GM19452 (cell line): Measurements from ENCODE around the gene STXBP1.
"Not testable (repeated sequence)": the region's sequence is repeated elsewhere in the genome, so short reads cannot be mapped to it uniquely, and the experiment has no call there.

Experiments
- ATAC-seq: cut with Tn5 transposase; IDR thresholded peaks from one replicate; pipeline ENCODE4 v1.9.1; 2021; ENCODE audit not compliant: unreplicated experiment

The STXBP1 gene

GRCh38 chr9:127577194-127577593 lies 34.9 kb upstream of the STXBP1 start:
- not testable (repeated sequence) for ATAC-seq

- ATAC-seq = no peak
These were observed 33.5 kb upstream of the STXBP1 start for GRCh38 chr9:127578627-127578951.

DNA sequence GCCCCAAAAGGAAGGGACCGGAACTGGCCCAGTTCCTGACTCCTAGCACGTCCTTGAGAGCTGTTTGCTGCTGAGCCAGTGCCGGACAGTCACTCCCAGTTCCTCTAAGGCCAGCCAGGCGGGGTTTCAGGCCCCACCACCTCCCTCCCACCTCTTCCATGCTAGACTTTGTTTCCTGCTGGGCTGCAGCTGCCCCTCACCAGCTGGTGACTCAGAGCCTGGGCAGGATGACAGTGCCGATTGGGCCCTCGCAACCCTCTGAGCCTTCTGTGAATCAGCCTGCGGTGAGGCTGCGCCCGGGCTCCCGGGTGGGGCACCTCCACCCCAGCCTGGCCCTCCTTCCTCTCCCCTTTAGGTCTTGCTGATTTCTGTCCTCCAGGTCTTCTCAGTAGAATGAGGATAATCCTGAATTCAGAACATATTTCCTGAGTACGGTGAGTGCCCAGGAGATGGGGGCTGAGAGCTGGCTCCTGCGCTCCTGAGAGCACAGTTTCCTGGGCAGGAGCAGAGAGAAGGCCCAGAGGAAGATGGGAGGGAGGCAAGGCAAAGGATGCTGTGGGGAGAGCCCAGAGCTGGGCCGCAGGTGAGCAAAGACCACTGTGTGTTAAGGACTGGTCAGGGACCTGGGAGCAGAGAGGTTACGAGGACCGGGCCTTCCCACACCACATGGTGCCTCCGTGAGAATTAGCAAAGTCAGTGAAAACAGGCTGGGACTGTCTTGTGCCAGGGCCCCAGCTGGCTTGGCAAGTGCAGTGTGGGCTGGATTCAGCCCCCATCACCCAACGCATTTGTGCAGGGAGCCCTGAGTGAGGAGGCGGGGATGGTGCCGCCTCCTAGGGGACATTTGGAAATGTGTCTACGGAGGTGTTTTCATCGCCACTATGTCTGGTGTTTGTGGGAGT lies 32.9 kb upstream of the STXBP1 start:
- no peak for ATAC-seq

DNA sequence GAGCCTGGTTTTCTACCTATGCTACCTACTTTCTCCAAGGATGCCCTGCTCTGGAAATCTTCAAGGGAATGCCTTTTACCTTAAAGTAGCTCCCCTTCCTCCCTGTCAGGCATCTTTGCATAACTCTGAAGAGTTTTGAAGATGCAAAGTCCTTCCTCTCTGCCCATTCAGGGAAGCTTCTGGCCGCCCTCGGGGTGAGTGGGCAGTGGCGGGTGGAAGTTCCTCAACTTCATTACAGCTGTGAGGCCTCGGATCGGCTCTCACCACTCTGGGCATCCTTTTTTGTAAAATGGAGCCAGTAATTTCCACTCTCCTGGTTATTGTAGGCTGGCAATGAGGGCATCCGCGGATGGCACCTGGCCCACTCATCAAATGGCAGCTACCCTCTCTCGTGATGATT lies 31.7 kb upstream of the STXBP1 start:
- ATAC-seq = no peak

DNA sequence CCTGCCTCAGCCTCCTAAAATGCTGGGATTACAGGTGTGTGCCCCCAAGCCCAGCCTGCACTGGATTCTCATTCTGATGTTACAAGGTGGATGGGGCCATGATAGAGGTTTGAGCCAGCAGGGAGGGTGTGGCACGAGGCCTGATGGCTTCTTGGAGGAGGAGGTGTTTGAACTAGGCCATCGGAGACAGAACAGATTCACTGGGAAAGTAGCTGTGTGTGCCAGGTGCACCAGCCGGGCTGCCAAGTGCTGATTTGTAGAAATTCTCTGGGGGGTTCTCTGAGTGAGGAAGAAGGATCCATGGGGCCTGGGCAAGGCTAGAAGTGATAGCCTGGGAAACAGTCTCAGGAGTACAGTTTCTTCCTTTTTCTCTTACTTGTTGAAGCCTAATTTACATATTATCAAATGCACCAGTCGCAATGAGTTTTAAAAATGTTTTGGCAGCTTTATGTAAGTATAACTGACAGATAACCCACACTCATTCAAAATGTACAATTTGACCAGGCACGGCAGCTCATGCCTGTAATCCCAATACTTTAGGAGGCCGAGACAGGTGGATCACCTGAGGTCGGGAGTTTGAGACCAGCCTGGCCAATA lies 31.1 kb upstream of the STXBP1 start:
- no peak for ATAC-seq

DNA sequence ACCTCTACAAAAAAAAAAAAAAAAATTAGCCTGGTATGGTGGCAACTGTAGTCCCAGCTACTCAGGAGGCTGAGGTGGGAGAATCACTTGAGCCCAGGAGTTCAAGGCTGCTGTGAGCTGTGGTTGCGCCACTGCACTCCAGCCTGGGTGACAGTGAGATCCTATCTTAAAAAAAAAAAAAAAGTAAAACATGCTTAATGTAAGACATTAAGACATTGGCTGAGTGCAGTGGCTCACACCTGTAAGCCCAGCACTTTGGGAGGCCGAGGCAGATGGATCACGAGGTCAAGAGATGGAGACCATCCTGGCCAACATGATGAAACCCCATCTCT lies 27.6 kb upstream of the STXBP1 start:
- ATAC-seq = not testable (repeated sequence)

DNA sequence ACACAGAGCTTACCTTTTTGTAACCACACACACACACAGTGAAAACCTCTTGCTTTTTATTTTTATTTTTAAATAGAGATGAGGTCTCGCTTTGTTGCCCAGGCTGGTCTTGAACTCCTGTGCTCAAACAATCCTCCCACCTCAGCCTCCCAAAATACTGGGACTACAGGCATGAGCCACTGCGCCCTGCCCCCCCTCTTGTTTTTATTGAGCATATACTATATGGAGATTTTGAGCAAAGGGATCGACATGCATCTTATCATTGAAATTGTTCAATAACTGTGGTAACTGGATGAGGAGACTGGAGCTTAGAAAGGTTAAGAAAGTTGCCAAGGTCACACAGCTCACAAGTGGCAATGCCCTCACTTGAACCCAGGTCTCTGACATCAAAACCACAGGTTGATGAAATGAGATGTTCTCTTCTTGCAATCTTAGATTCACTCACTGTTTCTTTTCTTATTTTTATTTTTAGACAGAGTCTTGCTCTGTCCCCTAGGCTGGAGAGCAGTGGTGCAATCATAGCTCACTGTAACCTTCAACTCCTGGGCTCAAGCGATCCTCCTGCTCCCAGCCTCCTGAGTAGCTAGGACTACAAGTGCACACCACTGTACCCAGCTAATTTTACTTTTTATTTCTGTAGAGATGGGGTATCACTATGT lies 26.8 kb upstream of the STXBP1 start:
- no peak for ATAC-seq

DNA sequence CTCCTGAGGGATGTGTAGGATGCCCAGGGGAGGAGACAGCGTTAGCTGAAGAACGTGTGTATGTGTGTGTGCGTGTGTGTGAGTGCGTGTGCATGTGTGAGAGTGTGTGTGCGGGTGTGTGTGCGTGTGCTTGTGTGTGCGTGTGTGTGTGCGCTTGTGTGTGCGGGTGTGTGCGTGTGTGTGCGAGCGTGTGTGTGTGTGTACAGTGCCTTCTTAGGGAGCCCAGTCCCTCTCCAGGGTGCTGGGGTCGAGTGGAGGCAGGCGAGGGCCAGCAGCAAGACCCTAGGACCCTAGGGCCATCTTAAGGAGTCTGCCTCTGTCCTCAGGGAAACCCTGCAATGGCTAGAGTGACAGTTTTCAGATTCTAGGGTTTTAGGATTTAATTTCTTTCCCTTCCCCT lies 26.0 kb upstream of the STXBP1 start:
- no peak for ATAC-seq

- no peak for ATAC-seq
These were observed 25.5 kb upstream of the STXBP1 start for GRCh38 chr9:127586537-127586936.

DNA sequence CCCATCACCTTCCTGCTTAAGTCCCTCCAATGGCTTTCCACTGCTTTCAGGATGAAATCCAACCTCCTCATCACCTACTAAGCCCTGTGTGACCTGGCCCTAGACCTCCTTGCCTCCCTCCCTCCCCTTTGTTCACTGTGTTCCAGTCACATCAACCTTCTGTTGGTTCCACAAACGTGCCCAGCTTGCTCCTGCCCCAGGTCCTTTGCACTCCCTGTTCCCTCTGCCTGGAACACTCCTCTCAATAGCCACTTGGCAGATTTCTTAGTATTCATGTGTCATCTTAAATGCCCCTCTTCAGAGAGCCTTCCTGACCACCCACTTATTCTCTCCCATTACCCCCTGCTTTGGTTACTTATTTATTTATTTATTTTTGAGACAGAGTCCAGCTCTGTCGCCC lies 24.1 kb upstream of the STXBP1 start:
- ATAC-seq = no peak

GRCh38 chr9:127588740-127589506 lies 23.2 kb upstream of the STXBP1 start:
- no peak for ATAC-seq

DNA sequence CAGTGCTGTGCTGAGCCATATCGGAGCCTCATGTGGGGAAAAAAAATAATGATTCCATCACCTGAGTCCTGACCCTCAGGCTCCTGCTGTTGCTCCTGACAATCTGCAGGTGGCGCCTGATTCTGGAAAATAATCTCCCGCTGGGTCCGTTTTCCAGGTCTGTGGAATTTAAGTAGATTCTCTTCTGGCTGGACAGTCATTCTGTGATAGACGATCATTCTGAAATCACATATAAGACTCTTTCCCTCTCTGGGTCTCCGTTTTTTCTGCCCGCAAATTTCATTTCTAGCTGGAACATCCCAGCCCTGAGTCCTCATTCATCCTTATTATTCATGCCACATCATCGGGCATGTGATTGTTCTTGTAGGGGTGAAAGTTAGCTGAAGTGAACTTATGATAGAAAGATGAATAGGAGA lies 22.1 kb upstream of the STXBP1 start:
- ATAC-seq = no peak

GRCh38 chr9:127595611-127596010 lies 16.5 kb upstream of the STXBP1 start:
- ATAC-seq = no peak

GRCh38 chr9:127598839-127599549 lies 13.1 kb upstream of the STXBP1 start:
- ATAC-seq = no peak

GRCh38 chr9:127599550-127599891 lies 12.6 kb upstream of the STXBP1 start:
- ATAC-seq = no peak

DNA sequence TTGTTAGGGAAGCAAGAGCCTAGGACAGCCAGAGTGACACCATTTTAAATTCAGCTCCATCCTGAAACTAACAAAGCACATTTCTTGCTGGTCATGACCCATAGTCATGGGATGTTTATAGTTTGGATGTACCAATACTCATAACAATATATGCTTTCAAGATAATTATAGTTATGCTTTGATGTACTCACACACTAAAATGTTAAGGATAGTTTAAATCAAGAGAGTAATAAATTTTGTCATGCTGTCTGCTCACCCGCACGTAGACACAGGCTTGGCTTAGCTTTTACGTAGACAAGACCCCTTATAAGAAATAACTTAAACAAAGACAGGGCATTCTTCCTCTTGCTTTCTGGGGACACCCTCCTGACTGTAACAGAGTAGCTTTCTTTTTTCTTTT lies 8.9 kb upstream of the STXBP1 start:
- ATAC-seq = no peak

DNA sequence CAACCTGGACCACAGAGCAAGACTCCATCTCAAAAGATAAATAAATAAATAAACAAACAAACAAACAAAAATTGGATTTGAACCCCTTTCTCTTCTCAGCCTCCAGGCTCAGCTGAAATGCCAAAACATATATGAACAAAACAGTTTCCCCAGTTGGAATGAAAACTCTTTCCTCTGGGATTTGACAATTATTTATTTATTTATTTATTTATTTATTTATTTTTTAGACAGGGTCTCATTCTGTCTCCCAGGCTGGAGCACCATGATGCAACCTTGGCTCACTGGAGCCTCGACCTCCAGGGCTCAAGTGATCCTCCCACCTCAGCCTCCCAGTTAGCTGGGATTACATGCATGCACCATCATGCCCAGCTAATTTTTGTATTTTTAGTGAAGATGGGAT lies 6.0 kb upstream of the STXBP1 start:
- ATAC-seq = no peak

DNA sequence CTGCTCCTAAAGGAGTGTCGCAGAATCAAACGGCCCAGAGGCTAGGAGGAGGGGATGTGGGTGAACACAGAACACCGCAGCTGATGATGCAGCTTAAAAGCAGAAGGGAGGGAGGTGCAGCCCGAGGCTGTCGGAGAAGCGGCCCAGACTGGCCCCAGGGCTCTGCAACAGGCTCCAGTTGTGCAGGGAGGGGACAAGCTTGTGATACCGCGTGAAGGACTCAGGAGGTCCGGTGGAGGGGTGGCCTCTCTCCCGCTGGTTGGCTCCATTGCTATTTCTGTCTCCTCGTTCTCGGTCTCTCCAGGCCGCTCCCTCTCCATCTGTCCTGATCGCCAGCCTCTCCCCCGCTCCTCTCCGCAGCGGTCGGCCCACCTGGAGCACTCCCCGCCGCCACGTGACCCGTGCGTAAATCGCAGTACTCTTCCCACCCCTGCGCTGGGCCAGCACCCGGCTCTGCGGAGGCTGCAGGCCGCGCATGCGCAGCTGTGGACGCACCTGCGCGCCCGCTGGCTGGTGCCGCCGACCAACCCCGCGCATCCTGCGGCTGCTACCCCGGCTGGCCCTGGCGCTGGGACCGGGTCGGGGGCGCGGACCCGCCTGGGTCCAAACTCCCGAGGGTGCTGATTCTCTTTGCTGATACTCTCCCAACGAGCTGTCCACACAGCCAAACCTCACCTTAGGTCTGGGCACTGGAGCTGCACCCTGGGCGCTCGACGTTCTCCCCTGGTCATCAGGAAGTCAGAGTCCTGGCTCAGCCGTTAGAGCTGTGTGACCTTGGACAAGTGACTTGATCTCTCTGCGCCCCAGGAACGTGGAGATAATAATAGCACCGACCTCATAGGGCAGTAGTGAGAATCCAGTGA lies 3.7 kb upstream of the STXBP1 start:
- no peak for ATAC-seq

DNA sequence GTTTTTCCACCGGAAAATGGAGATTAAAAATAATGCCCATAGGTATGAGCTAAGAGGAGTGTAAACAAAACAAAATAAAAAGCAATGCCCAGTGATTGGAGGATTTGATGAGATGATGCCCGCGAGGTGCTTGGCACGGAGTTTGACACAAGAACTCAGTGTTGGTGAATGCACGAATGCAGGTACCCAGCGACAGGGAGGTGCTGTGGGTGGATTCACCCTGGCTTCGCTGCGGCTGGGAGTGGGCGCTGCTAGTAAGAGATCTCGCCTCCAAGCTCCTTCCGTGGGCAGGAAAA lies 526 bp upstream of the STXBP1 start:
- no peak for ATAC-seq

- ATAC-seq = no peak
These were observed 984 bp downstream of the STXBP1 start for GRCh38 chr9:127612939-127613582.
